ENCODE measurements around the gene OPN1SW.

The OPN1SW gene

DNA sequence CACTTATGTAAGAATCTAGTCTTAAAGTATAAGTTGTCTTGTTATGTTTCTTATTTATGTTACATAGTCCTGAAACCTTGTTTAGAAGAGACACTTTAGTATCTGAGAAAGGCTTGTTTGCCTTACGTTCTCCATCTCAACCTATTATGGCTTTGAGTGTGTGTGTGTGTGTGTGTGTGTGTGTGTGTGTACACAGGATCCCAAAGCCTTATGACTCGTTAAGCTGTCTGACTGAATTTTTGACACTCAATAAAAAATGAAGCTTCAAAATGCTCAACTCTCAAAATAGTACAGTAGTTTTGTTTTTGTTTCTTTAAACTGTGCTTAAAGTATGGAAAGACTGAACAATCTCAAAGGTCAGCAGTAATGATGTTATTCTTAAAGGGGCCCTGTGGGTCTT is 18.4 kb downstream of the OPN1SW start:
- no peak for DNase-seq (ENCODE audit: low read depth)

DNA sequence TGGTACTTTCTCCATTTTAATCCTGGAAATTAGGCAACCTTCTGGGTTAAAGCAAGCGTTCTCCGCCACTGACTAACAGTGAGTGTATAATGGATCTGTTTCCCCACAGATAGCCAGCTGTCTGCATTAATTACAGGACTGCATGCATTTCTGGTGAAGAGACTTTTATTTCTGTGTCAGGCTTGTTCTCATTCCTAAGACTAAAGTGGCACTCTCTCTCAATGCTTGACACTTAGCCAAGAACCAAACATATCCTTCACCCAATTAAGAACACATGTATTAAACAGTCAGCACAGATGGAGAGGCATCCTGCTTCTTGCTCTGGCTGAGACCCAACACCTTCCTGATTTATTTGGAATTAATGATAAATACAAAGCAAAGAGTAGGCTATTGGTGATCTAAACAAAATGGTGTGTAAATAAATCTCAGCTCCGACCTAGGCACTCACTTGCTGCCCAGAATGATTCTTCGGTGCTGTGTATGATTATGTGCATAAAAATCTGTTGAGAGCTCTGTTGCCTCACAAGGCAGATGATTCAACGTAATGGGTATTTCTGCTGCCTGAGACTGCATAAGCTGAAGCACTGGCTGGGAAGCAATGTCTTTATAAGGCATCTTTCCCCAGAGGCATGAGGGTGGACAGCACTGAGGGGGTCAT is 19.6 kb downstream of the OPN1SW start:
- peak; percentile 76 for DNase-seq (ENCODE audit: low read depth)

DNA sequence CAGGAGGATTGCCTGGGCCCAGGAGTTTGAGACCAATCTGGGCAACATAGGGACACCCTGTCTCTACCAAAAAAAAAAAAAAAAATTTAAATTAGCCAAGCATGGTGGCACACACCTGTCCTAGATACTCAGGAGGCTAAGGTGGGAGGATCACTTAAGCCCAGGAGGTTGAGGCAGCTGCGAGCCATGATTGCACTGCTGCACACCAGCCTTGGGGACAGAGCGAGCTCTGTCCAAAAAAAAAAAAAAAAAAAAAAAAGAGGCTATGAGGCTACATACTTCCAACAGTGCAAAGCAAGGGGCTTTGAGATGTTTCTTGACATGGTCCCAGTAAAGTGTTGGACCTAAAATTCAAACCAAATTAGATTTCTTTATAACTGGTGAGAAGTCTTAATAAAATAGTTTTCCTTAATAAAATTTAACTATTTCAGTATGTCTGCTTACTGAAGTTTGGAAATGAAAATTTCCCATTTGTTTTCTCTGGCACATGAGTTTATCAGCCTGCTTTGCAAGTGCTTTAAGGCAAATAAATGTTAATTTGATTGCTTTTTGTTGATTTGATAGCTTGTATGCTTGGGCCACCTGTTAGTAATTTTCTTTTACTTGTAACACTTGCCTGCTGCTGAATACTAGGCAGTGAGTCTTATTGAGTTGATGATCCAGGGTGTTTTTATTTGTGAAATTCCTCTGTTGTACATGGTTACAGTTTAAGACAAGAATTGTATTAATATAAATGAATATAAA is 20.3 kb downstream of the OPN1SW start:
- DNase-seq (ENCODE audit: low read depth) = no peak

DNA sequence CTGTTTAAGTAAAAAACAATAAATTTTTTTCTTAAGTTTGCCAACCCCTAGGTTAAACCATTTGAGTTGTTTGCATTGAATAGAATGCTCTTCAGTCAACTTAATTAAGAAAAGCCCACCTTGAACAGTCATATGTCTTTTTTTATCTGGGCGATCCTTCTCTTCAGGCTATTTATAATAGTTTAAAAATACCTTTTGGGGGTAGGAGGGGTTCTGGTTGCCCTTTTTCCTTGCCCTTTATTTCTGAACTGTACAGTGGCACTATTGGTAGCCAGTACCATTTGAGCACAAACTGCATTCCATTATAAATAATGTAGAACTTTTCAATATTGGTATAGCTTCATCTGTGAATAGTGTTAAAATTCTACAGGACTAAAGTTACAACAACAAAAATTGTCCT is 23.3 kb downstream of the OPN1SW start:
- DNase-seq (ENCODE audit: low read depth) = no peak

DNA sequence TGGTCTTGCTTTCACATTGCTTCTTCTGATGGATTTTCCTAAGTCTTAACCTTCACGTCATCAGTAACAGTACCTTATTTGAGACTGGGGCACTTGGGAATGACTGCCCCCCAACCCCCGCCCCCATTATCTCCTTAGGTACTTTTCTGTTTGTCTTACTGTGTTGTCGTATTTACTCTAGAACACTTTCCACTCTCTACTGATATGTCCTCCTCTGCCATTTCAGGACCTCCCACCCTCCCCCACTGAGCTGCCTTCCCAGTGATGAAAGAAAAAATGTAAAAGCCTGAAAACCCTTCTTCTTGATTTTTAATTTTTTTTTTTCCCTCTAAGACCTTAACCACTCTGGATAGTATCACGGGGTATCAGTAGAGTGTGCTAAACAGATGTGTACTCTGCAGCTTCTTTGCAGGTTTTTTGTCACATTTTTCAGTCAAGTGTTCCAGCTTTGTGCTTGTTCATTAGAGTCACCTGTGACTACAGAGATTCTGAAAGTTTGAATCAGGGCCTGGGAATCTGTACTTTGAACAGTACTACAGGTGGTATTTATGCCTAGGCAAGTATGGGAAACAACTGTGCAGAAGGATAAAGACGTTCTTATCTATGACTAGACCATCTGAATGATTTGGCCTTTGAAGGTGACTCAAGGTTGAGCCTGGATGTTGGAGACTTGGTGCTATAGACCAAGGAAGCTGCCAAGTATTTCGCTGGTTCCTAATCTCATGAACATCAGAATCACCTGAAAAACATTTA is 28.1 kb downstream of the OPN1SW start:
- no peak for DNase-seq (ENCODE audit: low read depth)

DNA sequence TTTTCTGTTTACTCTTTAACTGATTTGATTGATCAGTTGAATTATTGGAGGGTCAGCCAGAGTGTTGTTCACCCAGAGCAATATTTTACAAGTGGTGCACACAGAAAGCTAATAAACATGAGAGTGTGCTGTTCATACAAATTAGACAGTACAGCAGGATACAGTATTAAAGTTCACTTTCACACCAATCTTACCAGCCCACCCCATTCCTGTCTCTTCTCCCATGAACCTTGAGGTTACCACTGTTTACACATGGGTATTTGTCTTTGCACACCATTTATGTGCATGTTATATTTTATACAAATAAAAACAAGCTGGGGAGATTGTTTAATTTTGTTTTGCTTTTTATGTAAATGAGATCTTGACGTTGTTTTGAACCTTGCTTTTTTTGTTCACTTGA is 29.9 kb downstream of the OPN1SW start:
- no peak for DNase-seq (ENCODE audit: low read depth)

DNA sequence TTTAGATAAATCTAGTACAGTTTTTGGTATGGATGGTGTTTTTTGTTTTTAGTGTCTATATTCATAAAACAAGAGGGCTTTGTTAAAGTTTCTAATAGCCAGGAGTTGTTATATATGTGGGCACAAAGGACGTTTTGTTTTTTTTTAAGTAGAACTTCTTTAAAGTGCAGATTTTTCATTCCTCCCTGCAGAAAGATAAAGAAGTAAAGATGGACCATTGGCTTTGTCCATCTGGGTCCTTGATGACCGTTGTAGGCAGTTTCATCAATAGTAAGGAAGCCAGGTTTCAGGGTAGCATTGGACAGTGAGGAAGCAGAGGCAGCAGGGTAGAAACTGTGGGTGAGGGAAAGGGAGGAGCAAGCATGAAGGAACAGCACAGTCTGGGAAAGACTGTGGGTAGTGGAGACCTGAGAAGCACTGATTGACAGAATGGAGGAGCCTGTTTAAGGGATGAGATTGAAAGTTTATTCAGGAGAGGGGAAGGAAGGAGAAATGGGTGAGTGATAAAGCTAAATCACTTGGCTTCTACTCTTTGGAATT is 31.2 kb downstream of the OPN1SW start:
- DNase-seq (ENCODE audit: low read depth) = no peak

DNA sequence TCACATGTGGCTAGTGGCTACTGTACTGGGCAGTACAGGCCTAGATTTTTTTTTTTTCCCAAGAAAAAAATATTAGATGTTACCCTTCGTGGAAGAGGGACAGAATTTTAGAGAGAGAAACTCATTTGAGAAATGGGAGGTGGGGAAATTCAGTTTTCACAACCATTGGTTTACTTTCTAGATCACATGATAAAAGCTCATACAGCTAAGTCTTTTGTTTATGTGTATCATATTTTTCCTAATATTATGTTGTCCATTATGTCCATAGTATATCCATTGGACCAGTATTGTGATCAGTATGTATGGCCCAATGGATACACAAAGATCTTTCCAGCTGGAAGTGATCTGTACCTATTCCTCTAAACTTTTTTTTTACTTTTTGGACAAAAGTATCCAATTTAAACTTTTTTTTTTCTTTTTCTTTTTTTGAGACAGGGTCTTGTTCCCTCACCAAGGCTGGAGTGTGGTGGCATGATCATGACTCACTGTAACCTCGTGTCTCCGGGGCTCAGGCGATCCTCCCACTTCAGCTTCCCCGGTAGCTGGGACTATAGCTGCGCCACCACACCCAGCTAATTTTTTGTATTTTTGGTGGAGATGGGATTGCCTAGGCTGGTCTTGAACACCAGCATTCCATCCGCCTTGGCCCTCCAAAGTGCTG is 32.4 kb downstream of the OPN1SW start:
- no peak for DNase-seq (ENCODE audit: low read depth)

DNA sequence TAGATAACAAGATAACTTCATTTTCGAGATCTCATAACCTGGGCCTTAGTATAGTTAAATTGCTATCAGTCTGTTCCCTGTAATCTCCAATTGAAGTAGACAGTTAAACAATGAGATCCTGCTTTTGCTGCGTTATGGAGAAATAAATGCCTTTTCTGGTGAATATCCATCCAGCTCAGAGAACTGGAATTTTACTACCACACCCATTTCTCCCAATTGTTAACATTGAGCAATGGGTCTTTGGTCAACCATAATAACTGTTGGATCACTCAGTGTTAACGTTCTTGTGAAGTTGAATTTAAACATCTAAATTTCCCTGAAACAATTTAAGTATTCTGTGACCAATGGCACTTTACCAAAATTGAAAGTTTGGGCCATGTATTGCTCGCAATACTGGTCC is 33.4 kb downstream of the OPN1SW start:
- peak; percentile 24 for DNase-seq (ENCODE audit: low read depth)

DNA sequence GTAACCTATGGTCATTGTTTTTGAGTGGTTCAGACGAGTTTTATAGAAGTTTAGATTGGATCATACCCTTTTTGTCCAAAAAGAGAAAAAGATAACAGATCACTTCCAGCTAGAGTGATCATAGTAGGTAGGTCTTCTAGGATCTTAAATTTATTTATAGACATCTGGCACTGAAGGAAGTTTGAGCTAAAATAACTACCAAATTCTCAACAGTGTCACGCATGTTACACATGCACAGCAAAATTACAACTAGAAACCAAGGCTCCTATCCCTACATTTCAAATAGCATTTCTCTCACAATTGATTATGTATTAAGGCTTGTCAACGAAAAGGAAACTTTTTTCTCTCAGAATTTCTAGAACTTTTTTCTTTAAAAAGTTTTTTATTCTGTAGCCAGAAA is 34.1 kb downstream of the OPN1SW start:
- DNase-seq (ENCODE audit: low read depth) = no peak

DNA sequence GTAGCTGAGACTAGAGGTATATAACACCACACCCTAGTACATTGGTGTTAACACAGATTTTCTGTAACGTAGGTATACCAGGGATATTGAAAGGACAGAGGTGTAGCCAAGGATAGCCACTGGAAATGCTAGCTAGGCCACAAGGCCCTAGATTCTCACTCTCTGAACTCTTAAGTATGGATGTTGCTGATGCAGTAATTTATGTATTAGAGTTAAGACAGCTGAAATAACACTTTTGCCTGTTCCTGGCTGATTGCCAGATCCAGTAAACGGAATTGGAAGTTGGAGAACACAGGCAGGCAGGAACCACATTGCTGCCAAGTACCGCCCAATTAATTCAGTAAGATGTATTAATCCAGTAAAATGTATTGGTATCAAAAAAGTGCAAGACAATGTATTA is 34.6 kb downstream of the OPN1SW start:
- DNase-seq (ENCODE audit: low read depth) = no peak

DNA sequence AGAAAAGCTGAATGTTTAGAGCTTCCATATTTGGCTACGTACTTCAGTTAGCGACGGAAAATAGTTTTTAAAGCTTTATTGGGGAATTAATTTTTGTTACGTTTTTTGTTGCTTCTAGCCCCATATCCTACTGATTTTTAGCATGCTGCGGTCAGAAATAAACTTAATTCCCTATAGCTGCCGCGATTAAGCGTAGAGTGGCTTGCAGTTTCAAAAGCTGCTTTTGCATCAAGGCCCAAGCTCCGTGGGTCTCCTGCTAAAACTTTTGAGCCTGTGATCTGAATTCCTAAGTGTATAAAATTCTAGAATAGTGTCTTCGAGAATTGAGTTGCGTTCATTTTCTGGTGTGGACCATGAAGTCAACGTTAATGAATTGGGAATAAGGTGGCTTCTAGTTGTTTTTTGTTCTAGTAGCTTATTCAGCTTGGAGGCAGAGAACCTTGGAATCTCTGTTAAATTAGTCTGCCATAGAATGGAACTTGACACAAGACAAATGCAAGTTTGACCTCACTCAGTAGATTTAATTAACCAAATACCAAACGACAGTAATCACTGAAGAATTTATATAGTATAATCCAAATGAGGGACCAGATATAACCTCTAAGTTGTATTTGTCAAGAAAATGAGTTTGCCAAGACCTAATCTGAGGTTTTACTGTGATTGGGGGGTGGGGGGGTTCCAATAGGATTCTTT is 35.5 kb downstream of the OPN1SW start:
- no peak for DNase-seq (ENCODE audit: low read depth)

DNA sequence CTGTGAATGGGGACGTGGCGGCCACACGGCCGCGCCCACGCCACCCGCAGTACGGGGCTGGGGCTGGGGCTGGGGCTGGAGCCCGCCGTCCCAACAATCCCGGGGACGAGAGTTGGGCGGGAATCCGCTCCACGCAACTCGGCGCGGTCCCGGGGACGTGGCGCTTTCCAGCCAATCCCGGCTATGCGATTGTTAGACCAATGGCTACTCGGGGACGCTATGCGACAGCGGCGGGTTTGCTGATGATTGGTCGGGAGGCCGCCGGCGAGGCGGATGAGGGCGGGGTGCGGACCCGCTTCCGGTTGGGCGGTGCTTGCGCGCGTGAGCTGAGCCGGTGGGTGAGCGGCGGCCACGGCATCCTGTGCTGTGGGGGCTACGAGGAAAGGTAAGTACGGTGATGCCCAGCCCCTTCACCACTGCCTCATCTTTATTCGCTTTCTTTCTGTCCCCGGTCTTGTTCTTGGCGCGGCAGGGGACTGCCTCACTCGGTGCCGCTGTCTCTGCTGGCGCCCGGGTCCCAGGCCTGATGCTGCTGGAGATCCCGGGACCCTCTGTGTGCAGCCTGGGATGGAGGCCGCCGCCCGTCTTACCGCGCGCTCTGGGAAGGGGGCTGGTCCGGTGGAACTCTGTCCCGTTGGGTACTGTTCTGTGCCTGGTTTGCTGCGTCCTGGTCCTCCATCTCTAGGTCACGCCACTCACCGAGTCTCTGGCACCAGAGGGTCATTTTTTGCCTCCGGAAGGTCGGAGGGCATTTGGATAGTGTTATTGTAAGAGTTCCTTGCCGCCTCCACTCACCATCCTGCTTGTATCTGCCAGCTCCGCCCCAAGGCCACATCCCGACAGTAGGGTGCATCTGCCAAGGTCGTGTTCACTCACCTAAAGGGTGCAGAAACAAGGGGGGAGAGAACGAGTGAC is 36.3 kb downstream of the OPN1SW start, which contains the start of gene CALU:
Gene CALU (plus strand): TSS at position 312 of the 915 bp plus-strand sequence. CDS start 9,225 bp downstream, outside the sequence.
- DNase-seq (ENCODE audit: low read depth) = peak; percentile 90

DNA sequence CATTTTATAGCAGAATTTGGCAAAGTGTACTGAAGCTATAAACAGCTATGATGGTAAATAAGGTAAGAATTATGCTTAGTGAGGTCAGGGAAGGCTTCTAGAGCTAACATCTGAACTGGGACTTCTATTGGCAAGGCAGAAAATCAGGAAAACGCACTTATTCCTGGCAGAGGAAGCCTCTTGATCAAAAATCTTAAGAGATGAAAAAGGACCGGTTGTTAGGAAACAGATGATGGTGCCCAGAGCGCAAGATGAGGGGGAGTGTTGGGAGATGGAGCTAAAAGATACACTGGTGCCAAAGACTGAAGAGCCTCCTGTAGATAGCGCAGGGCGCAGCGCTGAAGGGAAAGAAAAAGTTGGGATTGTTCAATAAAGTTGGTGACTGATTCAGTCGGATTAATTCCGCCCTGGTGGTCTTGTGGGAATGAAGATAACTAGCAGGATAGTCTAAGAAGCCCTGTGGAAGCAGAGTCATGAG is 37.0 kb downstream of the OPN1SW start:
- no peak for DNase-seq (ENCODE audit: low read depth)

DNA sequence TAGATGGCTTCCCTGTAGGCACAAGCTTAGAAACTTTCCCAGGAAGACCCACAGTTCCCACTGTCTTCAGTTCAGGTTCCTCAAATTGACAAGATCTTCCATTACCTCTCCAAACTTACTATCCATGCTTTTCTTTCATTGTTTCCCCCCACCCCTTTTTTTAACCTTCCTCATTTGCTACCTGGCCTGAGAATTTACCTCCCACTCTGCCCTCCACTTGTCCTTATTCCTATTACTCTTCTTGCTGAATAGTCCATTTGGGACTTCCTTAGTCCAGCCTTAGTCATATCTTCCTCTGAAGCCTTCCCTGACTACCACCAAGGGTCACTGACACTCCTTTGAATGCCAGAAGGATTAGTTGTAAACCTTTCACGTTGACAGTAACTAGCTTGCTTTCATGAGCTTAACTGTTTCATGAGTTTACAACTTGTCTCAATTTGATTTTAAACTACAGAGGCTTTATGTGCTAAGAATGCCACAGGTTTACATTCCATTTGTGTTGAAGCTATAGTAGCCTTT is 37.7 kb downstream of the OPN1SW start:
- peak; percentile 36 for DNase-seq (ENCODE audit: low read depth)

DNA sequence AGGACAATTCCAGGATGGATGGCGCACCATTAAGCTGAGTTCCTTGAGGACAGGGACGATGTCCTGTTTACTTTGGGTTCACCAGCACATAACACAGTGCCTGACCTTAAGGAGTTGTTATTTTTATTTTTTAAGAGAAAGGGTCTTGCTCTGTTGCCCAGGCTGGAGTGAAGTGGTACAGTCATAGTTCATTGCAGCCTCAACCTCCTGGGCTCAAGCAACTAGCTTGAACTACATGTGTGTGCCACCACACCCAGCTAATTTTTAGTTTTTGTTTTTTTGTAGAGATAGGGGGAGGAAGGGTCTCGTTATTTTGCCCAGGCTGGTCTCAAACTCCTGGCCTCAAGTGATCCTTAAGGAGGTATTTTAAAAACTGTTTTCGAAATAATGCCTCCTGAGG is 38.2 kb downstream of the OPN1SW start:
- no peak for DNase-seq (ENCODE audit: low read depth)

DNA sequence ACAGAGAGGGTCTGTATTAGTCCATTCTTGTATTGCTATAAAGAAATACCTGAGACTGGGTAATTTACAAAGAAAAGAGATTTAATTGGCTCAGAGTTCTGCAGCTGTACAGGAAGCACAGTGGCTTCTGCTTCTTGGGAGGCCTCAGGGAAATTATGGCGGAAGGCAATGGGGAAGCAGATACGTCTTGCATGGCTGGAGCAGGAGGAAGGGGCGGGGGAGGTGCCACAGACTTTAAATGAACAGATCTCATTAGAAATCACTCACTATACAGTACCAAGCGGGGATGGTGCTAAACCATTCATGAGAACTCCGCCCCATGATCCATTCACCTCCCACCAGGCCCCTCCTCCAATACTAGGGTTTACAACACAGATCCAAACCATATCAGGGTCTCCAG is 40.2 kb downstream of the OPN1SW start:
- no peak for DNase-seq (ENCODE audit: low read depth)

DNA sequence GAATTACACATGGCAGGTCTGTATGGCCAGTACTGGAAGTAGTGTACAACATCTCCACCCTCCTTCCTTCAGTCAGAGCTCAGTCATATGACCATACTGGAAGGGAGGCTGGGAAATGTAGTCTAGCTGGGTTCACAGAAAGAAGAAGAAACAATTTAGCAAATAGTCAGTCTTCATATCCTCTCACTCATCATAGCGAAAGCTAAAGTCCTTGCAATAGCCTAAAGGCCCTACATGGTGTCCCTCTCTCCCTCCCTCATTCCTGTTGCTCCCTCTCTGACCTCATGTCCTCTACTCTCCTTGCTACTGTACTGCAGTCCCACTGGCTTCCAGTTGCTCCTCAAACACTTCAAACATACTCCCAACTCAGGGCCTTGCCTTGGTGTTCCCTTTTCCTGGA is 40.7 kb downstream of the OPN1SW start:
- no peak for DNase-seq (ENCODE audit: low read depth)

DNA sequence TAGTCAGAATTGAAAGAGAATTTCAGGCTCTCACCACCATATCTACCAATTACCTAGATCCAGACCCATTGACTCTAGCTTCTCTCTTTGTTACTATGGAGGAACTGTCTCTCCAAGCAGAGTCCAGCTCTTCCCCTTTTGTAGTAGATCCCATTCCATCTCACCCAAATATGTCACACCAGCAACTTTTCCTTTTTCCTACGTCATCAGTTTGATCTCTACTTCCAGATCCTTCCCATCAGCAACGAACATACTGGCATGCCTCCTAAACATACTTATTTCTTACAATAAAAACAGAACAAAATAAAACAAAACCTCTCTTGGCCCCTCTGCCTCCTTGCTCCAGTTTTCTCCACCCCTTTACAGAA is 42.3 kb downstream of the OPN1SW start:
- no peak for DNase-seq (ENCODE audit: low read depth)

Measured in non-pigmented ciliary epithelial cell (primary cell).